Activated T-helper 1 cell treated with anti-CD3 and anti-CD28 coated beads, Interleukin-12 subunit alpha, Interleukin-12 subunit beta, Interleukin-2, Interleukin-4 antibody, amounts not matched to agents 30 ng/mL and 10 ng/mL and 1 ng/mL, durations not matched to agents 14 hours and 24 hours and 36 hours (primary cell): ENCODE data around the gene SMTNL1. TPM values are rescaled to one million over a fixed set of nuclear protein-coding genes. Genes with fewer than 3 reads are reported as not detected.
A peak's percentile ranks its signal among the peaks of the same experiment; 100 is the strongest.

ENCODE experiments used
- DNase-seq: peaks from one replicate; pipeline ENCODE4 v3.0.0; 2021; ENCODE audit warnings: low spot score
- H3K27ac Mint-ChIP-seq: one replicate; pipeline ENCODE4 v1.8.0; 2021; ENCODE audit warnings: mild to moderate bottlenecking, mixed read lengths
- H3K27me3 Mint-ChIP-seq: one replicate; pipeline ENCODE4 v1.8.0; 2022; ENCODE audit warnings: mild to moderate bottlenecking, moderate library complexity, mixed read lengths; ENCODE audit not compliant: insufficient read depth
- H3K36me3 Mint-ChIP-seq: one replicate; pipeline ENCODE4 v1.8.0; 2021; ENCODE audit warnings: low read depth, mixed read lengths
- H3K4me1 Mint-ChIP-seq: one replicate; pipeline ENCODE4 v1.8.0; 2021; ENCODE audit warnings: low read depth, mixed read lengths
- H3K4me3 Mint-ChIP-seq: one replicate; pipeline ENCODE4 v1.8.0; 2021; ENCODE audit warnings: mild to moderate bottlenecking, moderate library complexity, mixed read lengths
- H3K9me3 Mint-ChIP-seq: one replicate; pipeline ENCODE4 v1.8.0; 2021; ENCODE audit warnings: mixed read lengths
- intact Hi-C: fragments of 100-400 bp; cut with micrococcal nuclease; formaldehyde crosslinking; loops from one replicate; pipeline ENCODE4 v1.15.1; 2024
- total RNA-seq: library from RNA; stranded (reverse); gene quantifications from 2 replicates; pipeline ENCODE4 v1.2.3, GENCODE V29; 2022

SMTNL1 gene
- total RNA-seq, 1 donor from 2014 or later = not detected

DNA sequence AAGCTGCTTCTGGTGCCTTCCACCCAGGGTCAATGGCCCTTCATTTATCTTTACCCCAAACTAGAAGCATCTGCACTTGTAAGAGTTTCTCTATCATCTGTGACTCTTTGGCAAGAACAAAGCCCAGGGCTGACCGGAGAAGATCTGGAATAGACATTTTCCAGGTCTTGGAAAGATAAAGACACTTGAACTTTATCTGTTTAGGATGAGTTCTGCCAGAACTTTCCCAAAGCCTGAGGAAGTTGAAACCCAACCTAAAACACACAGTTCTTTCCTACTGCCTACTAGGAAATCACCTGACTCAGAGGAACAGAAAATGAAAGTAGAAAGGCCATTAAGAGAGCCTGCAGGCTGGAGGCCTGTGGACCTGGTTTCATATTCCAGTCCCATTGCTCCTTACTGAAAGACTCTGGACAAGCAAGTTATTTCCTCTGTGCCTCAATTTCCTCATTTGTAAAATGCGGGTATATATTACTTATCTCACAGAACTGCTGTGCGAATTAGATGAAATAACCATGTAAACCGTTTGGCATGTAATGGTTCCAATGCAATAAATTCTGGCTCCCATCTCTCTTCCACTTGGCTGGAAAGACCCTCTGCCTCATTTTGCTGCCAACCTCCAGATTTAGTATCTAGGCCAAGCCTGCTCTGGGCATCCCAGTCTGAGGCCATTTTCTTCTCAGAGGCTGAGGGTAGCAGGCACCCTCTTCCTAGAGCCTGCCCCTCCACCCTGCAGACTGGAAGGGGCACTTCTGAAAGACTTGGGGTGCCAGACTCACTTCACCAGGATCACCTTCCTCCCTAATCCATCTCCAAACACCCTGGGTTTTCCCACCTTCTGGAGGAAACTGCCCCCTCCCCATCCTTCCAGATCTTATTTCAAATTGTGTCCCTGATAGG, 28.9 kb downstream of the SMTNL1 start:
- Mint-ChIP-seq H3K4me1 (peaks cover 54% of the 10 kb centered on the region), H3K27me3 (no peaks in the 10 kb centered on the region), H3K36me3 (peaks cover 26% of the 10 kb centered on the region), H3K9me3 (no peaks in the 10 kb centered on the region), H3K27ac (peak overlapping the region; percentile 85), H3K4me3 (peak overlapping the region; percentile 99)
- intact Hi-C loops = loop anchor here (1.0 to 5.0 kb wide), 4 partner anchors 36 to 1011 kb away; partner anchors contain the start of genes LPXN, TIMM10 and ZFP91
- DNase-seq = peak; percentile 40

DNA sequence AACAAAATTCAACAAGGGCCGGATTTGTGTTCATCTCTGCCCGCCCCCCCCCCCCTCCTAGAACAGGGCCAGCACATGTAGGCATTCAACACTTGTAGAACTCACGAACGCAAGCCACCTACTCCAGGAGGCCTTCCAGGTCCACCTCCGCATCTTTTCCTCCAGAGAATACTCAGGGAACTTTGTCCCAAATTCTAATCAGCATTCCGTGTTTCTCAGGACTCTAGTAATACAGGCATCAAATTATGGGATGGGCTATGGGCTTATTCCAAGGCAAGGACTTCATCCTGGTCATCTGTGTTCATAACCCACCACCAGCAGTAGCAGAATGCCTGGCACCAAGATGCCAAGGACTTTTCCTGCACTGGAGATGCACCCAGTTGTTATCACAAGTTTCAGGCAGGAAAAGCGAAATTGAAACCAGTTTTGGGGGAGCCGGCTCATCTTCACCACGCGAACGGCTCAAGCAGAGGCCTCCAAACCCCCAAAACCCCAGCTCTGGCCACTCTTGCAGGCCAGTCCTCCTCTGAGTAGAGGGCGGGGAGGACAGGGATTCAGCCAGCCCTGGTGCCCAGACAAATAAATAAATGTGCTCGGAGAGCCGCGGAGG, 29.6 kb downstream of the SMTNL1 start:
- H3K27me3 Mint-ChIP-seq = no peaks in the 10 kb centered on the region
- H3K27ac Mint-ChIP-seq = peak overlapping the region; percentile 85
- peak; percentile 40 for DNase-seq
- H3K36me3 Mint-ChIP-seq = peaks cover 22% of the 10 kb centered on the region
- peak overlapping the region; percentile 99 for H3K4me3 Mint-ChIP-seq
- H3K4me1 Mint-ChIP-seq = peaks cover 47% of the 10 kb centered on the region
- intact Hi-C loops = loop anchor here (1.0 to 5.0 kb wide), 4 partner anchors 37 to 1010 kb away; partner anchors contain the start of genes LPXN, TIMM10 and ZFP91
- H3K9me3 Mint-ChIP-seq = no peaks in the 10 kb centered on the region

DNA sequence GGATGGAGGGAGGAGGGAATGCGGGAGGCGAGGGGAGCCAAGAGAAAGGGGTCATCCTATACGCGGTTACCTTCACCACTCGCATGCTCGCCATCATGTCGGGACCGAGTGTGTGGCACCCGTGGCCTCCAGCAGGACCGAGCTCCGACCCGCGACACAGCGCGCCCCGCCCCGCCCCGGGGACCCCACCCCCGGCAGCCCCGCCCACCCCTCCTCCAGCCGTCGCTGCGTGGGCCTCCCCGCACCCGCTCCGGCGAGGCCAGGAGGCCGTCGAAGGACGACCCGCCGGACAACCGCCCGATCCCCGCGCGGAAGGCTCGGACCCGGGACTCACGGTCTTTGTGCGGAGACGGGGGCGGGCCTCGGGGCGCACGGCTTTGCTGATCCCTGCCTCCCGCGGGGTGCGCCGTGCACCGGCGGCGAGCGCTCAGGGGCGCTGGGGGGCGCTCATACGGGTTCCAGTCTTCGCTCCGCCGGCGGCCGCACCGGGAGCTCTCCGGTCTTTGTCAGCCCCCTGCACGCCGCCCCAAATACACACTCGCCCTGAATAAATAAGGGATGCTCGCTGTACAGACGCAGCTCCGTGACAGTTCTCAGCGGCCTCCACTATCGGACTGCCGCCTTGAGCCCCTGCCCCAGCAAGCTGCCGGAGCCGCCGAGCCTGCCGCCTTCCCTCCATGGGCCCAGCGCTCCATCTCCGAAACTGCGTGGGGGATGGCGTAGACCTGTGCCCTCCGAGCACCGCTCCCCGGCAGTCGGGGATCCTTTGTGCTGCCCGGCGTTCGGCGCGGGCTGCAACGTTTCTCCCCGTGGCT, 30.3 kb downstream of the SMTNL1 start, which contains the start of gene UBE2L6:
Gene UBE2L6, minus strand, starts transcription at position 158 of the 815 bp plus-strand sequence. Its CDS starts 61 bp downstream, at position 97.
- H3K4me1 Mint-ChIP-seq = peaks cover 41% of the 10 kb centered on the region
- intact Hi-C loops = loop anchor here (1.0 to 5.0 kb wide), 12 partner anchors 74 to 1010 kb away; partner anchors contain the start of genes CLP1, LPXN, MED19 and SELENOH
- H3K27ac Mint-ChIP-seq = peak within 1 kb of the TSS; percentile 97
- H3K4me3 Mint-ChIP-seq = peak within 1 kb of the TSS; percentile 99
- H3K27me3 Mint-ChIP-seq = no peaks in the 10 kb centered on the region
- no peaks in the 10 kb centered on the region for H3K9me3 Mint-ChIP-seq
- H3K36me3 Mint-ChIP-seq = peaks cover 21% of the 10 kb centered on the region
- DNase-seq = peak; percentile 53

DNA sequence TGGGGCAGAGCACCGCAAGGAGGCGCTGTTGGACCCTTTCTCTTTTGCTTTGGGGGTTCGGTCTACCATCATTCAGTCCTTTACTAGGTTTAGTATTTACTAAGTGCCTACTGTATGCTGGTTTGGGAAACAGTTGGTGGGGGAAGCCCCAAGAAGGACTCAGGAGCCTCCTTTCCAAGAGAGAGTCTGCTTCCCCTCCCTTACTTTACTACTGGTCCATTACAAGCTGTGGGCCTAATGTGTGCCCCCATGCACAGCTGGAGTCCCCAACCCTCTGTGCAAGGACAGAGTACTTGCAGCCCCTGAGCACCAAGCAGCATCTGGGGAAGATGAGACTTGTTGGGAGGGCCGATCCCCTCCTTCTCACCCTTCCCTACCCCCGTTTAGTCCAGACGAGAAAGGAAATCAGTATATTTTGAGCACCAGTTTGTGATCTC, 31.0 kb downstream of the SMTNL1 start:
- no peaks in the 10 kb centered on the region for H3K27me3 Mint-ChIP-seq
- H3K9me3 Mint-ChIP-seq = no peaks in the 10 kb centered on the region
- peak overlapping the region; percentile 97 for H3K27ac Mint-ChIP-seq
- peaks cover 18% of the 10 kb centered on the region for H3K36me3 Mint-ChIP-seq
- DNase-seq = peak; percentile 81
- peaks cover 39% of the 10 kb centered on the region for H3K4me1 Mint-ChIP-seq
- H3K4me3 Mint-ChIP-seq = peak overlapping the region; percentile 99
- intact Hi-C loops = loop anchor here (1.0 to 5.0 kb wide), 12 partner anchors 73 to 1009 kb away; partner anchors contain the start of genes CLP1, LPXN, MED19 and SELENOH

DNA sequence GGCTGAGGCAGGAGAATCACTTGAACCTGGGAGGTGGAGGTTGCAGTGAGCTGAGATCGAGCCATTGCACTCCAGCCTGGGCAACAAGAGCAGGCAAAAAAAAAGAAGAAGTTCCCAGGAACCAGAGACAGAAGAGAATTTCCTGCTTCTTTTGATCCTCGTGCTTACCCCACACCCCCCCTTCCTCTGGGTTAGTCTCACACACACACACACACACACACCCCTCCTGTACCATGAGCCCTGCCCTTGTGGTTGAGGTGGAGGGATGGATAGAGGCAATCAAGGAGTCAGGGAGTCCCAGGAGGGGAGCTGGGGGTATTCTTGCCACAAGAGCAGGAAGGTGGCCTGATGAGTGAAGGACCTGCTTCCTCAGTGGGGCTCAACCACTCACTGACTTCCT, 34.2 kb downstream of the SMTNL1 start:
- Mint-ChIP-seq H3K27ac (no peak overlapping the region), H3K27me3 (peaks cover 6% of the 10 kb centered on the region), H3K4me3 (no peak overlapping the region), H3K4me1 (peaks cover 14% of the 10 kb centered on the region), H3K9me3 (no peaks in the 10 kb centered on the region), H3K36me3 (peaks cover 3% of the 10 kb centered on the region)
- intact Hi-C loops = no loop called here
- no peak for DNase-seq

DNA sequence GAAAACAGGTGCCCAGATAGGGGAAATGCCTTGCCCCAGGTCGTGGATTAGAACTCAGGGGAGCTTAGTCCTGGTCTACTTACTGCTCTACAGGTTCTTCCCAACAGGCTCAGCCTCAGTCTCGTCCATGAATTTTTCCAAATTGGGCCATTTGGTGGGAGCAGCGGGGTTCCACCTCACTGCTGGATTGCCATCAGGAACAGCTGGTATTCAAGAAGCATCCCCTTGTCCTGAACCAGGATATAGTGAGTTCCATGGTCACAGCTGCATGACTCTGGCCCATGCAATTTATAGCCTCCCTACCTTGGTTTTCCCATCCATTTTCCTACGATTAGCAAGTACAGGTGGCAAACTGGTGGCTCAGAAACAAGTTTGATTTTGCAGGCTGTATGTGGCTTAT, 36.7 kb downstream of the SMTNL1 start:
- no peak overlapping the region for H3K27ac Mint-ChIP-seq
- no peak for DNase-seq
- no peak overlapping the region for H3K4me3 Mint-ChIP-seq
- no peaks in the 10 kb centered on the region for H3K4me1 Mint-ChIP-seq
- peaks cover 17% of the 10 kb centered on the region for H3K27me3 Mint-ChIP-seq
- H3K36me3 Mint-ChIP-seq = no peaks in the 10 kb centered on the region
- H3K9me3 Mint-ChIP-seq = no peaks in the 10 kb centered on the region
- intact Hi-C loops = no loop called here

DNA sequence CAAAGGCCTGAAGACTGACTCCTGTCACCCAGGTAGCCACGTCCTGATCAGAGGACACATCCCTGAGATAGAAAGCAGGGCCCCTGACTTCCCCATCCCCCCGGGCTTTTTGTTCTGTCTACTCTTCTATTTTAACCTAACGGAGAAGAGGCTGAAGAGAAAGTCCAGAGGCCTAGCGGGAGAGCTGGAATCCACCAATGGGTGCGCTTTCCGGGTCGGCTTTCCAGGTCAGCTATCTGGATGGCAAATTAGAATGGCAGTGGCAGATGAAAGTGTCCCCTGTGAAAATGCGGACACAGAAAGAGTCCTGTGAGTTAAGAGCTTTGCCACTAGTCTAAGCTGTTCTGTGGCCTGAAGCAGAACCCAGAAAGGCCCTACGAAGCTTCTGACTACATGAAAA, 46.9 kb downstream of the SMTNL1 start:
- Mint-ChIP-seq H3K36me3 (no peaks in the 10 kb centered on the region), H3K9me3 (no peaks in the 10 kb centered on the region), H3K27me3 (peaks cover 8% of the 10 kb centered on the region), H3K4me1 (no peaks in the 10 kb centered on the region), H3K27ac (no peak overlapping the region), H3K4me3 (no peak overlapping the region)
- no peak for DNase-seq
- intact Hi-C loops = no loop called here

DNA sequence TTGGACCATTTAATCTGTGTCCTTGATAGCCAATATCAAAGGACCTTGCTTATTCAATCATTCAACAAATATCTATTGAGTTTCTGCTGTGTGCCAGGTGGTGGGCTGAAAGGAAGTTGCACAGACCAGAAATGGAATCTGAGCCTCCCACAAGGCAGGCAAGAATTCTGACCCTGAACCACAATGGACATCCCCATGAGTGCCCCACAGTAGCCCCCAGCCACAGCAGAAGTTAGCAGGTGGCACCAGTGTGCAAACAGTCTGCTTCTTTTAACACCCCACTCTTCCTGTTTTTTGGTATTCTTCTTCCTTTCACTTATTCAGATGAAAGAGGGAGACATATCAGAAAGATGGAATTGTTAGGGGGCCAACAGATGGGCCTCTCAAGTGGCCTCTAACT, 47.9 kb downstream of the SMTNL1 start:
- H3K4me3 Mint-ChIP-seq = no peak overlapping the region
- no peak overlapping the region for H3K27ac Mint-ChIP-seq
- no peak for DNase-seq
- no peaks in the 10 kb centered on the region for H3K9me3 Mint-ChIP-seq
- H3K36me3 Mint-ChIP-seq = no peaks in the 10 kb centered on the region
- H3K27me3 Mint-ChIP-seq = peaks cover 1% of the 10 kb centered on the region
- H3K4me1 Mint-ChIP-seq = no peaks in the 10 kb centered on the region
- intact Hi-C loops = no loop called here

DNA sequence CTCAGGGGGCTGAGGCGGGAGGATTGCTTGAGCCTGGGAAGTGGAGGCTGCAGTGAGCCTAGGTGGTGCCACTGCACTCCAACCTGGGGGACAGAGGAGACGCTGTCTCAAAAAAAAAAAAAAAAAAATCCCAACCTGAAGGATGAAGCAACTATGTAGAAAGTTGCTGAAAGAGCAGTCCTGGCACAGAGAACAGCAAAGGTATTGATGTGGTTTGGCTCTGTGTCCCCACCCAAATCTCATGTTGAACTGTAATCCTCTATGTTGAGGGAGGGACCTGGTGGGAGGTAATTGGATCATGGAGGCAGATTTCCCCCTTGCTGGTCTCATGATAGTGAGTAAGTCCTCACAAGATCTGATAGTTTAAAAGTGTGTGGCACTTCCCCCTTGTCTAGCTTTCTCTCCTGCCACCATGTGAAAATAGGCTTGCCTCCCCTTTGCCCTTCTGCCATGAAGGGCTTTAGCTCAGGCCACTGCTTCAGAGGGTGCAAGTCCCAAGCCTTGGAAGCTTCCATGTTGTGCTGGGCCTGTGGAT, 49.4 kb downstream of the SMTNL1 start:
- no peak for DNase-seq
- Mint-ChIP-seq H3K9me3 (no peaks in the 10 kb centered on the region), H3K36me3 (no peaks in the 10 kb centered on the region), H3K4me1 (no peaks in the 10 kb centered on the region), H3K27ac (no peak overlapping the region), H3K27me3 (peaks cover 3% of the 10 kb centered on the region), H3K4me3 (no peak overlapping the region)
- intact Hi-C loops = no loop called here

DNA sequence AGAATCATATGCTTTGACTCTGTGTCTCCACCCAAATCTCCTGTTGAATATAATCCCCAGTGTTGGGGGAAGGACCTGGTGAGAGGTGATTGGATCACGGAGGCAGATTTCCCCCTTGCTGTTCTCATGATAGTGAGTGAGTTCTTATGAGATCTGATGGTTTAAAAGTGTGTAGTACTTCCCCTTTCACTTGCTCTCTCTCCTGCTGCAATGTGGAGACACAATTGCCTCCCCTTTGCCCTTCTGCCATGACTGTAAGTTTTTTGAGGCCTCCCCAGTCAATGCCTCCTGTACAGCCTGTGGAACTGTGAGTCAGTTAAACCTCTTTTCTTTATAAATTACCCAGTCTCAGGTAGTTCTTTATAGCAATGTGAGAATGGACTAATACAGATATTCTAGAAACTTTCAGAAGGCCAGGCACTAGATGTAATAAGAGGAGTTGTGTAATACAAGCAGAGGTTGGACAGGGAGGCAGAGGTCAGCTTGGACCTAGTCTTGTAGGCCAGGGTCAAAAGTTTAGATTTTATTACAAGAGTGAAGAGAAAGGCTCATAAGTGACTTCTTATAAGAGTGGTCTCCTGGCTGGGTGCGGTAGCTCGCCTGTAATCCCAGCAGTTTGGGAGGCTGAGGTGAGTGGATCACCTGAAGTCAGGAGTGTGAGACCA, 50.8 kb downstream of the SMTNL1 start:
- H3K27ac Mint-ChIP-seq = no peak overlapping the region

DNA sequence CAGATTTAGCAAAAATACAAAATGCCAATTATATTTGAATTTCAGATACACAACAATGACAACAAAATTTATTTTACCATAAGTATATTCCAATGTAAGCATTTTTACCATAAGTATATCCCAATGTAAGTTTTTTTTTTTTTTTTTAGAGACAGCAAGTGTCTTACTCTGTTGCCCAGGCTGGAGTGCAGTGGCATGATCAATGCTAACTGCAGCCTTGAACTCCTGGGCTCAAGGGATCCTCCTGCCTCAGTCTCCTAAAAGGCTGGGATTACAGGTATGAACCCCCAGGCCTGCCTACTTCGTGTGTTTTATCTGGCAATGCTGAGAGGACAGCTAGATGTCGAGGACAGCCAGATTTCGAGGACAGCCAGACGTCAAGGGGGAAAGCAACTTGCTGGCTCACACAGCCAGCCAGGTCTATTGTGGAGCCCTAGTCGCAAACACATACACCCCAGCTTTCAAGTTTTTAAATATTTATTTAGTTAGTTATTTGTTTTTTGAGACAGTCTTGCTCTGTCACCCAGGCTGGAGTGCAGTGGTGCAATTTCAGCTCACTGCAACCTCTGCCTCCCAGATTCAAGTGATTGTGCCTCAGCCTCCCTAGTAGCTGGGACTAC, 59.0 kb downstream of the SMTNL1 start:
- Mint-ChIP-seq H3K4me1 (no peaks in the 10 kb centered on the region), H3K27me3 (peaks cover 30% of the 10 kb centered on the region), H3K4me3 (no peak overlapping the region), H3K36me3 (no peaks in the 10 kb centered on the region), H3K9me3 (no peaks in the 10 kb centered on the region), H3K27ac (no peak overlapping the region)
- no peak for DNase-seq
- intact Hi-C loops = no loop called here

More for the DNA sequence above, 50.8 kb downstream of the SMTNL1 start:
- Mint-ChIP-seq H3K4me1 (no peaks in the 10 kb centered on the region), H3K9me3 (no peaks in the 10 kb centered on the region), H3K36me3 (no peaks in the 10 kb centered on the region), H3K4me3 (no peak overlapping the region), H3K27me3 (peaks cover 5% of the 10 kb centered on the region)
- DNase-seq = no peak
- intact Hi-C loops = no loop called here
